ENCODE data around the gene CHKA. TPM values are rescaled to one million over a fixed set of nuclear protein-coding genes. Genes with fewer than 3 reads are reported as not detected.

Gene CHKA
- total and polyA plus RNA-seq, 2 donors (not counting 3 experiments of a cell fraction or from before 2014, with no cell fraction given) = 21.4 to 25.1 TPM

DNA sequence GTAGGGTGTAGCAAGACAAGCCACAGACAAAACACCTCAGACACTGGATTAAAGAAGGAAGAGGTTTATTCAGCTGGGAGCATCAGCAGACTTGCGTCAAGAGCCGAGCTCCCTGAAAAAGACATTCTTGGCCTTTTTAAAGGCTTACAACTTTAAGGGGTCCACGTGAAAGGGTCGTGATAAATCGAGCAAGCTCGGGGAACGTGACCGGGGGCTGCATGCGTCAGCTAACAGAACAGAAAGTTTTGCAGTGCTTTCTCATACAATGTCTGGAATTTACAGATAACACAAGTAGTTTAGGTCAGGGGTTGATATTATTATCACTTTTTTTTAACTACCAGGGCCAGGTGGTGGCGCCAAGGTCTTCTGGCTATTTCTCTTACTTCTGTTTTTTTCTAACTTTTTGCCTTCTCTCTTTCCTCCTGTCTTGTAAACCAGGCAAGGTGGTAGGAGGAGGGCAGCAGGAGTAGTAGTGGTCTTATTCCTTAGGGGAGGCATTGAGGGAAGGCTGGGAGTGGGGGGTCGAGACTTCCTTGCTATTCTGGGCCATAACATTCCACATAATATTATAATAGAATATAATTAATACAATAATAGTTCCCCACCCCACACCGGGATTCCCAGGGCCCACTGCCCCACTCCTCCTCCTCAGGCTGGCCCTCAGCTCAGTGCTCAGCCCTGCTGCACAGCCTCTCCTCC, 111.6 kb downstream of the CHKA start:
- intact Hi-C loops (cut with micrococcal nuclease) (no loop called here), dilution Hi-C loops (cut with MboI; ENCODE audit: extremely low pct_ligation_motif_present, low sequenced_read_pairs) (no loop called here)
- POLR2A ChIA-PET = no interaction called here
- H3K9me3 ChIP-seq (replicated peaks; ENCODE audit: control insufficient read depth, insufficient read depth, low read length) = no peaks in the 10 kb centered on the region
- H3K4me1 ChIP-seq (ENCODE audit: control insufficient read depth, extremely low read depth, insufficient read depth, low read length) = peaks cover 8% of the 10 kb centered on the region
- H3K9ac ChIP-seq (replicated peaks; ENCODE audit: extremely low read depth, insufficient read depth, low read length) = peak overlapping the region; percentile 30
- no TSS peak for BruUV-seq (replicated peaks)
- no peaks in the 10 kb centered on the region for H3K27me3 ChIP-seq (ENCODE audit: control insufficient read depth in 2 of 2, insufficient read depth in 2 of 2, low read length in 2 of 2)
- H3K4me3 ChIP-seq (replicated peaks in 1 of 3; ENCODE audit: insufficient read depth in 1 of 3, low read depth in 1 of 3, low read length in 3 of 3) = no peak overlapping the region
- H3K4me2 ChIP-seq (ENCODE audit: insufficient read depth, low read length) = no peak overlapping the region
- CTCF ChIA-PET = interaction anchor here (2.6 kb wide), 1 partner anchor 197 kb away, joined by 12 read pairs; no protein-coding TSS in a partner anchor
- TF ChIP-seq POLR2AphosphoS5 (IDR thresholded peaks at IDR 0.05; ENCODE audit: insufficient read depth, low read depth, low read length) (no peak), GATA2 (IDR thresholded peaks at IDR 0.05; ENCODE audit: insufficient read depth, insufficient read length, low read depth, low read length) (no peak), JUN (IDR thresholded peaks at IDR 0.05; ENCODE audit: borderline replicate concordance, insufficient read depth, insufficient read length, low read depth) (no peak), FOS (IDR thresholded peaks at IDR 0.05; ENCODE audit: borderline replicate concordance, insufficient read depth, low read length) (no peak), POLR2A (IDR thresholded peaks at IDR 0.05; ENCODE audit: low read depth, low read length) (no peak), EZH2 (IDR thresholded peaks at IDR 0.05; ENCODE audit: borderline replicate concordance, low read depth, low read length, severe bottlenecking) (no peak), MYC (IDR thresholded peaks at IDR 0.05; ENCODE audit: low read depth, low read length) (no peak)
- TF ChIP-seq, protein P1, sequence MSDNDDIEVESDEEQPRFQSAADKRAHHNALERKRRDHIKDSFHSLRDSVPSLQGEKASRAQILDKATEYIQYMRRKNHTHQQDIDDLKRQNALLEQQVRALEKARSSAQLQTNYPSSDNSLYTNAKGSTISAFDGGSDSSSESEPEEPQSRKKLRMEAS (IDR thresholded peaks at IDR 0.05; ENCODE audit: insufficient read depth, insufficient read length) = no peak
- TF ChIP-seq, protein P2, sequence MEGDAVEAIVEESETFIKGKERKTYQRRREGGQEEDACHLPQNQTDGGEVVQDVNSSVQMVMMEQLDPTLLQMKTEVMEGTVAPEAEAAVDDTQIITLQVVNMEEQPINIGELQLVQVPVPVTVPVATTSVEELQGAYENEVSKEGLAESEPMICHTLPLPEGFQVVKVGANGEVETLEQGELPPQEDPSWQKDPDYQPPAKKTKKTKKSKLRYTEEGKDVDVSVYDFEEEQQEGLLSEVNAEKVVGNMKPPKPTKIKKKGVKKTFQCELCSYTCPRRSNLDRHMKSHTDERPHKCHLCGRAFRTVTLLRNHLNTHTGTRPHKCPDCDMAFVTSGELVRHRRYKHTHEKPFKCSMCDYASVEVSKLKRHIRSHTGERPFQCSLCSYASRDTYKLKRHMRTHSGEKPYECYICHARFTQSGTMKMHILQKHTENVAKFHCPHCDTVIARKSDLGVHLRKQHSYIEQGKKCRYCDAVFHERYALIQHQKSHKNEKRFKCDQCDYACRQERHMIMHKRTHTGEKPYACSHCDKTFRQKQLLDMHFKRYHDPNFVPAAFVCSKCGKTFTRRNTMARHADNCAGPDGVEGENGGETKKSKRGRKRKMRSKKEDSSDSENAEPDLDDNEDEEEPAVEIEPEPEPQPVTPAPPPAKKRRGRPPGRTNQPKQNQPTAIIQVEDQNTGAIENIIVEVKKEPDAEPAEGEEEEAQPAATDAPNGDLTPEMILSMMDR (IDR thresholded peaks at IDR 0.05; ENCODE audit: extremely low read depth in 1 of 2, insufficient read depth in 1 of 2, low read depth in 1 of 2, low read length in 2 of 2) = peak in 1 of 2 donors; percentile 1
- H2AFZ ChIP-seq (ENCODE audit: low read depth, low read length) = peak overlapping the region; percentile 86
- no peaks in the 10 kb centered on the region for H3K36me3 ChIP-seq (ENCODE audit: control insufficient read depth in 2 of 2, extremely low read depth in 1 of 2, insufficient read depth in 2 of 2, low read length in 2 of 2)
- no peaks in the 10 kb centered on the region for H3K79me2 ChIP-seq (ENCODE audit: control insufficient read depth, insufficient read depth, low read length)
- DNase-seq (ENCODE audit: low read depth, low spot score) (peak; percentile 61), FAIRE-seq (peak; percentile 33)
- no peaks in the 10 kb centered on the region for H3K9me1 ChIP-seq (replicated peaks; ENCODE audit: control insufficient read depth, extremely low read depth, insufficient read depth, low read length)
- no peak overlapping the region for H3K27ac ChIP-seq (ENCODE audit: insufficient read depth, low read depth, low read length)
- no peaks in the 10 kb centered on the region for H4K20me1 ChIP-seq (replicated peaks; ENCODE audit: control insufficient read depth, extremely low read depth, insufficient read depth, low read length)

Measured in endothelial cell of umbilical vein (primary cell).